SHP77 treated with DMSO at 0.1 percent for 48 hours (cell line): Measurements from ENCODE around the gene C3orf20.
"Not testable (repeated sequence)": the region's sequence is repeated elsewhere in the genome, so short reads cannot be mapped to it uniquely, and the experiment has no call there.

ENCODE experiments used
- DNase-seq: peaks from one replicate; lab custom pipeline; 2025; lab: John Stamatoyannopoulos, UW

C3orf20 gene

DNA sequence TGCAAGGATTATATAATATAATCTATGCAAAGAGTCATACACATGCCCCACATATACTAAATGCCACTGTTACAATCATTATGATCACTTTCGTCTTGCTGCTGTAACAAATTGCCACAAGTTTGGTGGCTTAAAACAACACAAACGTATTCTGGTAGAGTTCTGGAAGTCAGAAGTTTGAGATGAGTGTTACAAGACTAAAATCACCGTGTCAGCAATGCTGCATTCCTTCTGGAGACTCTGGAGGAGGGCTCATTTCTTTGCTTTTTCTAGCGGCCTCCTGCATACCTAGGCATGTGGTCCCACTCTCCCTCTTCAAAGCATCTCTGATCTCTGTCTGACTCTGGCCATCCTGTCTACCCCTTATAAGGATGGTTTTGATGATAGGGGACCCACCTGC is 24.7 kb upstream of the C3orf20 start:
- no peak for DNase-seq

- DNase-seq = peak; percentile 99
These were observed 23.3 kb upstream of the C3orf20 start, which contains the start of gene CCDC174 for GRCh38 chr3:14651440-14652251. CCDC174 (plus strand) TSS chr3:14651762; CDS start chr3:14651837, 75 bp downstream.

DNA sequence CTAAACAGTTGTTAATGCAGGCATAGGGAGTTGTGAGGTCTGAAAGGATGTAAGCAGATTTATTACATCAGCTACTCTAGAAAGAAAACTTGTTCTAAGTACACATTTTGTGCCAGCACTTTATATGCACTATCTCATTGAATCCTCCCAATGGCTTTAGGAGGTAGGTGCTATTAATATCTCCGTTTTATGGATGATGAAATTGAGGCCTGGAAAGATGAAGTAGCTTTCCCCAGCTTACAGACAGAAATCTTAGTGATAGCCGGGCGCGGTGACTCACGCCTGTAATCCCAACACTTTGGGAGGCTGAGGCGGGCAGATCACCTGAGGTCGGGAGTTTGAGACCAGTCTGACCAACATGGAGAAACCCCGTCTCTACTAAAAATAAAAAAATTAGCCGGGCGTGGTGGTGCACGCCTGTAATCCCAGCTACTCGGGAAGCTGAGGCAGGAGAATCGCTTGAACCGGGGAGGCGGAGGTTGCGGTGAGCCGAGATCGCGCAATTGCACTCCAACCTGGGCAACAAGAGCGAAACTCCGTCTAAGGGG is 22.5 kb upstream of the C3orf20 start:
- DNase-seq = not testable (repeated sequence)

DNA sequence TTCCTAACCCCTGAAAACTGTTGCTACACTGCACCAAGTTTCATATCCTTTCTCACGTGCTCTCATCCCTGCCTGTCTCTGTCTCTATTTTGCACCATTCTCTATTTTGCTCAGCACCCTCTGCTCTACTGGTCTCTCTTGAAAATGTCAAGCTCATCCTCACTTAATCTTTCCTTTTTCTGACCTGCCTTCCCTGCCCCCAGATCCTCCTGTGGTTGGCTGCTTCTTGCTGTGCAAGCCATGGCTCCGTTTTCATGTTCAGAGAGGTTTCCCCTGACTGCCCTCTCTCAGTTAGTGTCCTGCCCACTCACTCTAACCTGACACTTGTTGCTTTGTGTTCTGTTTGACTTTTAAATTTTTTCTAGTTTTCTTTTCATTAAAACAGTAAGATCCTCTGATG is 17.4 kb upstream of the C3orf20 start:
- DNase-seq = no peak

GRCh38 chr3:14658978-14659377 is 16.0 kb upstream of the C3orf20 start:
- DNase-seq = no peak

DNA sequence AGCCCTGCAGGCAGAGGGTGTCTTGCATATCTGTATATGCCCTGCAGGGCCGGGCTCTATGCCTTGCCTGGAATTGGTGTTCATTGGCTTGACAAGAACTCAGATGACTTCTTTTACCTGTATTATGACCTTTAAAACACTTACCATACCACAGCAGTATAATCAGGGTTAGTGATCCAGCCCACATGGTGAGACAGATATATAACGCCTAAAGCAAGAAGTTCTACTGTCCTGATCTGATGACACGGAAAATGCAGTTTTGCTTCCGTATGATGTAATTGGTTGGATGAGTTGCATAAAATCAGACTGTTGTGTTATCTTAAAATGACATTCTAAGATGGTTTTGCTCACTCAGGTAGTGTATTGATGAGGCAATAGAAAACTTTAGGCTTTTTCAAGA is 14.0 kb upstream of the C3orf20 start:
- DNase-seq = no peak

DNA sequence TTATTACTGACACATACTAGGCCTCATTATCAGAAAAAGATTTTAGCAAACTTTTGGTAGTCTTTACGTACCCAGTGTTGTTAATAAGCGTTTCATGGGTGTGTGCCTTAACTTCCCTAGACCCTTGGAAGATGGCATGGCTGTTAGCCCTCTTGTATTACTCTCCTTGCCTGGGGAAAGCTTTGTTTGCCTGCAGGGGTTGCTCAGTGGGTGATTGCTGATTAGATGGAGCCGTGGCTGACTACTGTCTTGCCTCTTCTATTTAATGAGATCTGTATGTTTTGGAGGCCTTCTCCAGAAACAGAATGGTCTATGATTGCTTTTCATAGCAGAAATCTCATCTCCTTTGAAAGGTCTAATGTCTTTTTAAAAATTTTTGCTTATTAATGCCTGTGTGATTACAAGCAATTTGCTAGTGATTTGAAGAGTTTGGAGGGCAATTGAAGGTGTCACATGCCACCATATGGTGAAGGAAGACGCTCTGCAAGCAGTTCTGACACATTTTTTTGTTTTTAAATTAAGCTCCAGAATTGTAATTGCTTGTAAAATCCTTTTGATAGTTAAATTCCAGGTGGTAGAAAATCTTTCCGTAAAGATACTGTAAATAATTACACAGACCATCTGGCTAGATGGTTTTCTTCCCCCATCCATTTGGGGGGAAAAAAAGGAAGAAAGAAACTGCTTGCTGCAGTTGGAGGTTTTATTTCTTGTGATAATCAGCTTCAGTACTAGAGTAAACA is 11.4 kb upstream of the C3orf20 start:
- DNase-seq = no peak

- no peak for DNase-seq
These were observed 10.8 kb upstream of the C3orf20 start for GRCh38 chr3:14664170-14664569.

DNA sequence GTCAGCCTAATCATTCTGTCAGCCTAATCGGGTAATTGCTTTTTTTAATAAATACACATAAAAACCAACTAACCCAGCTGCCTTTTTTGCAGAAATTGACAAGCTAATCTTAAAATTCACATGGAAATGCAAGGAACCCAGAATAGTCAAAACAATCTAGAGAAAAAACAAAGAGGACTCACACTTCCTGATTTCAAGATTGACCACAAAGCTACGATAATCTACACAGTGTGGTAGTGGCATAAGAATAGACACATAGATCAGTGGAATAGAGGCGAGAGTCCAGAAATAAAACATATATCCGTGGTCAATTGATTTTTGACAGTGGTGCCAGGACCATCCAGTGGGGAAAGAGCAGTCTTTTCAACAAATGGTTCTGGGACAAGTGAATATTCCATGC is 2.4 kb upstream of the C3orf20 start:
- no peak for DNase-seq

DNA sequence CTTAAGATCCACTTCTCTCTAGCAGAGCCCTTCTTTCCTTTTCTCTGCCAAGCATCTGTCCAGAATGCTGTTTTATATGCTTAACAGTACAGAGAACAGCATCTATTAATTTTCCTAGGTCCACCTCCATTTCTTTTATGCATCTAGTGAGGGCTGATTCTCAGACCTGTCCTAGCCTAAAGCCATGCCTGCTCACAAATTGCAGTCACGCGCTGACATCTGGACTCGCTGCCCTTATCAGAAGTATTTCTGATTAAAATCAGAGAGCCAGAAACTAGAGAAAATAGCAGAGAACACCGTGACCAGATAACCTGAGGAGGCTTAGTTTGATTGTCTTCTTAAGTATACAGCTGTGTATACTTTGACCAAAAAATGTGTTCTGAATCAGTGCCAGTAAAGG is 1.9 kb downstream of the C3orf20 start:
- DNase-seq = no peak

GRCh38 chr3:14678015-14678503 is 3.1 kb downstream of the C3orf20 start:
- DNase-seq = no peak

DNA sequence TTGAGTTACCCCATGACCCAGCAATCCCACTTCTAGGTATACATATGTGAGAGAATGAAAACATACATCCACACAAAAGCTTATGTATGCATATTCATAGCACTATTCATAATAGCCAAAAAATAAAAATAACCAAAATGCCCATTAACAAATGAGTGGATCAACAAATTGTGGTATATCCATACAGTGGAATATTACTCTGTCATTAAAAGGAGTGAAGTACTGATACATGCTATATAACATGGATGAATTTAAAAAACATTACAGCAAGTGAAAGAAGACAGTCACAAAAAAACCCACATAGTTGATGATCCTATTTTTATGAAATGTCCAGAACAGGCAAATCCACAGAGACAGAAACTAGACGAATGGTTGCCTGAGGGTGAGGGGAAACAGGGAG is 5.2 kb downstream of the C3orf20 start:
- no peak for DNase-seq

DNA sequence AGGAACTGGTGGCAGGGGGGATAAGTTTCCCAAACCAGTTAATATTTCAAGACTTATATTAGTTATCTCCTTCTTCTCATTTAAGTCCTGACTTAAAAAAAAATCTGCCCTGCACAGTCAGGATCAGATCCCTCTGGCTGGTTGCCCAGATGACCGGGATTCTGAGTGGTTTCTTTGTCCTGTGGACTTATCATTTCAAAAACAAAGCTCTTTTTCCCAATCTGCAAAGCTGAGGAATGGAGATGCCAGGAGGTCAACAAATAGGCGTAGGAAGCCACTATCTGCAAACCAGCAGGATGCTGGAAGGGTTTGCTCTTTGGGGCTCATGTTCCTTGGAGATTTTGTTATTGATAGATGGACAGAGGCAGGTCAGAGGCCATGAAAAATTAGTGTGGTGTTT is 5.8 kb downstream of the C3orf20 start:
- no peak for DNase-seq

DNA sequence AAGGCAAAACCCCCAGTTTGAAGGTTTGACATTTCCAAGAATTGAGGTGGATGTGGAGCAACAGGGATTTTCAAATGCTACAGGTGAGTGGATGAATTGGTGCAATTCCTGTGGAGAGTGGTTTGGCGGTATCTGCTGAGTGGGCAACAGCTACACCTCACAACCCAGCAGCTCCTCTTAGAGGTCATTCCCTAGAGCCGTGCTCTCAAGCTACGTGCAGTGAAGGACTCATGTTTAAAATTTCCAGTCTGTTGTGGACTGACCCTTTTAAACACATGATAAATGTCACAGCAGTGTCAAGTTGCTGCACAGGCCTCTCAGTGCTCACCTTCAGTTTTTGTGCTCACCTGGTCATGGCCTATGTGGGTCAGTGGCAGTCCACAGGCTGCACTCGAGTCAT is 9.5 kb downstream of the C3orf20 start:
- no peak for DNase-seq

DNA sequence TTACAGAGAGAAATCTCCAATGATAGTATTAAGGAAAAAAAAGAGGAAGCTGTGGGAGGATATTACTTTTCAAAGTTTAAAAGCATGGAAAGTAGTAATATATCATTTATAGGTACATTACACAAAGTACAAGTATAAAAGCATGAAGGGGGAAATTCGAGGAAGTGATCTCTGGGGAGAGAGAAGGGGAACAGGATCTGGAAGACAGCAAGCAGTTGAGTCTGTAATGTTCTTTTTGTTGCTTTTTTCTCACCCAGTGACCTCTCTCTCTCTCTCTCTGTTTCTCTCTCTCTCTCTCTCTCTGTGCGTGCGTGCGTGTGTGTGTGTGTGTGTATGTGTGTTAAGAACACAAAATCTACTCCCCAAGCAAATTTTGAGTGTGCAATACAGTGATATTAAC is 10.2 kb downstream of the C3orf20 start:
- no peak for DNase-seq

GRCh38 chr3:14687360-14687759 is 12.4 kb downstream of the C3orf20 start:
- DNase-seq = no peak

DNA sequence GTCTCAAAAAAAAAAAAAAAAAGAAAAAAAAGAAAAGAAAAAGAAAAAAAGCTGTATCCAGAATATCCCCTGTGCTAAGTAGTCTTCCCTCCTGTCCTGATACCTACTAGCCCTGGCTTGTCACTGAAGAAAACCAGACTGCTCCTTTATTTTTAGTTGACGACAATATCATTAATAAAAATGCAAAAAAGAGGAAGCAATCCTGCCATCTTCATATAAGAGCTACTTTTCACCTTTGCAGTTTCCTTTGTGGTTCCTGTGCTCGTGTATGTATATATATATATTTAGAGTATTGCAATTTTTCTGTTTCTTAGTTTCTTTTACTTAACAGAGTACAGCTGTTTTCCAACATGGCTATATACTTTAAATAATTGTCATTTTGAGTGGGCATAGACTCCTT is 13.6 kb downstream of the C3orf20 start:
- DNase-seq = no peak

GRCh38 chr3:14689247-14689980 is 14.5 kb downstream of the C3orf20 start:
- no peak for DNase-seq

DNA sequence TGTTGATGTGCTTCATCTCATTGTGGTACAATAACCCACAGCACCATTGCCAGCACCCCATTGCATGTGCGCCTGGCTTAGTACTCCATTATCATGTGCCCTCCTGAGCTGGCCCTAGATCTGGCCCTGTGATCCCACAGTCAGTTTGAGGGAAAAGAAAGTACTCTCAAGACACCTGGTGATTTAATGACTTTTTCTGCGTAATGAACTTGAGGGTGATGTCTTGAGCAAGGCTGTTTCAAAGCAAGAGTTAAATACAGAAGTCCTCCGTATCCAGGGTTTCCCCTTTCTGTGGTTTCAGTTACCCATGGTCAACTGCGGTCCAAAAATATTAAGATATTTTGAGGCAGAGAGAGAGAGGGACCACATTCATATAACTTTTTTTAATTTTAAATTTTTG is 16.3 kb downstream of the C3orf20 start:
- DNase-seq = no peak

DNA sequence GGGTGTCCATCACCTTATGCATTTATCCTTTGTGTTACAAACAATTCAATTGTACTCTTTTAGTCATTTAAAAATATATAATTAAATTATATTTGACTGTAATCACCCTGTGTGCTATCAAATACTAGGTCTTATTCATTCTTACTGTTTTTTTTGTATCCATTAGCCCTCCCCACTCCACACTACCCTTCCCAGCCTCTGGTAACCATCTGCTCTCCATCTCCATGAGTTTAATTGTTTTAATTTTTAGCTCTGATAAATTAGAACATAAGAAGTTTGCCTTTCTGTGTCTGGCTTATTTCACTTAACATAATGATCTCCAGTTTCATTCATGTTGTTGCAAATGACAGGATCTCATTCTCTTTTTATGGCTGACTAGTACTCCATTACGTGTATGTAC is 16.8 kb downstream of the C3orf20 start:
- no peak for DNase-seq

DNA sequence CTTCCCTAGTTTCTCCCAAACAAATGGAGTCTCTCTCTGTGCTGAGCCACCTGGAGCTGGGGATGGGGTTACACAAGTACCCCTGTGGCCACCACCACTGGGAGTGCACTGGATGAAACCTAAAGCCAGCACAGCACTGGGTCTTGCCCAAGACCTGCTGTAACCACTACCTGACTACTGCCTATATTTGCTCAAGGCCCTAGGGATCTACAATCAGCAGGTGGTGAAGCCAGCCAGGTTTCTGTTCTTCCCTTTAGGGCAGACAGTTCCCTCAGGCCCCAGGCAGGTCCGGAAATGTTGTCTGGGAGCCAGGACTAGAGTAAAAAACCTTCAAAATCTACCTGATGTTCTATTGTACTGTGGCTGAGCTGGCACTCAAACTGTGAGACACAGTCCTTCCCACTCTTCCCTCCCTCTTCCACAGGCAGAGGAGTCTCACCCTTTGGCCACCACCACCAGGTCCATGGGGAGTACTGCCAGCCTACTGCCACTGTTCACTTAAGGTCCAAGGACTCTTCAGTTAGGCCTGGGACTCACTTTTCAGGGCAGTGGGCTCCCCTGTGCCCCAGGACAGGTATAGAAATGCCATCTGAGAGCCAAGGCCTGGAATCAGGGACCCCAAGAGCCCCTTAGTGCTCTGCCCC is 23.8 kb downstream of the C3orf20 start:
- DNase-seq = no peak

GRCh38 chr3:14699643-14700042 is 24.7 kb downstream of the C3orf20 start:
- DNase-seq = no peak
